Activated CD4-positive, alpha-beta T cell treated with anti-CD3 and anti-CD28 coated beads for 4 hours (primary cell): ENCODE measurements around the gene MPZL3.

Source experiments
- DNase-seq, 2 donors: peaks; one replicate each; pipeline ENCODE4 v3.0.0-alpha.2; 2020

MPZL3 gene

DNA sequence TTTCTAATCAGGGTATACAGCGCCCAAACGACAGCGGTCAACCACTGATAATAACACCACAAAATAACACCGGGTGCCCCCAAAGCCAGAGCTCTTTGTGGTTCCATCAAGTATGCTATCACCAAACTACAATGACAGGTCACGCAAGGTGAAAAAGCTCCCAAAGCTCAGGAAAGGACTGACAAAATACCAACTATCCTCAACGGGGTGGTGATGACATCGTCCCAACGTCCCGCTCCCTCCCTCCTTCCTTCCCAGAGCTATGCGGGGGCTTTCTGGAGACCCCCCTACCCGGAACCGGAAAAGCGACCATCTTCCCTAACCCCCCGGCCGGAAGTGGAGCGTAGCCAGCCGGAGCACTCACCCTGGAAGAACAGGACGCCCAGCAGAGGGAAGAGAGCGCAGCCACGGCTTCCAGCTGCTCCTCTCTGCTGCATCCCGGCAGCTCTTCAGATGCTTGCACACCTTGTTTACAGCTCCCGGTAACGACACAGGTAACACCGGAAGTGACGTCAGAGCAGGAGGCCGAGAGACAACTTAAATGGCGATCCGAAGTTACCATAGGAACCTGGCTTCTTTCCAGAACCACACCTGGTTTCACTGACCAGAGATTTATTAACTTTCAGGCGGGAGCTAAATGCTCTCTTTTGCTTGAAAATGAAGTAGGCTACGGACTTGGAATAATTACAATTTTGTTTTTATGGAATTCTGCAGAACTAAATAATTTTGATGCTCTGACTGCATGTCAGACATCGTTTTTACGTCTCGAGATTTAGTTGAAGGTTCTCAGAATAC lies at the start of gene MPZL3:
MPZL3 (minus strand) TSS at position 508 of the 795 bp plus-strand sequence; CDS start at position 437, 71 bp downstream.
- peak; percentile 87 to 88 for DNase-seq

DNA sequence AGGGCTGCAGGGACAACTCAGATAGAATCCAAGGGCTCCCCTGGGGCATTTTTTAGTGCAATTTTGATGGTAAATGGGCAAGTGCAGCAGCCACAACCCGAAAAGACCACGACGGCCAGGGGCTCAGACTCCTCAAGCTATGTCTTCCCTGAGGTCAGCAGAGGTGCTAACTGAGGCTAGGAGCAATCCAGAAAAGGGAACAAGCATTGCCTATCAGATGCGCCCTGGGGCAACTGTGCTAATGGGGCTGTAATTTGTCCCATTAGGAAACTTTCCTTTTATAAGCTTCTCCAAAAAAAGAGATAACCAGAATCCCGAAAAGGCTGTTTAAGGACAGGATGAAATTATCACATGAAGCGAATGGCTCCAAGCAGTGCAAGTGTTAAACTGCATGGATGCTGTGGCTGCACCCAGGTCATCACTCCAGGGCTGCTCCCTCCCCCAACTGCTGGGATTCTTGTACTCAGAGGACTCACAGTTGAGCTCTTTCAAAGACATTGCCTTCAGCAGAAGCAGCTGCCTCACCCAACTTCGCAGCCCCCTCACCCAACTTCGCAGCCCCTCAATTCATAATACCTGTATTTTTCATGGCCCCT lies 49.5 kb upstream of the MPZL3 start:
- DNase-seq, result no peak

DNA sequence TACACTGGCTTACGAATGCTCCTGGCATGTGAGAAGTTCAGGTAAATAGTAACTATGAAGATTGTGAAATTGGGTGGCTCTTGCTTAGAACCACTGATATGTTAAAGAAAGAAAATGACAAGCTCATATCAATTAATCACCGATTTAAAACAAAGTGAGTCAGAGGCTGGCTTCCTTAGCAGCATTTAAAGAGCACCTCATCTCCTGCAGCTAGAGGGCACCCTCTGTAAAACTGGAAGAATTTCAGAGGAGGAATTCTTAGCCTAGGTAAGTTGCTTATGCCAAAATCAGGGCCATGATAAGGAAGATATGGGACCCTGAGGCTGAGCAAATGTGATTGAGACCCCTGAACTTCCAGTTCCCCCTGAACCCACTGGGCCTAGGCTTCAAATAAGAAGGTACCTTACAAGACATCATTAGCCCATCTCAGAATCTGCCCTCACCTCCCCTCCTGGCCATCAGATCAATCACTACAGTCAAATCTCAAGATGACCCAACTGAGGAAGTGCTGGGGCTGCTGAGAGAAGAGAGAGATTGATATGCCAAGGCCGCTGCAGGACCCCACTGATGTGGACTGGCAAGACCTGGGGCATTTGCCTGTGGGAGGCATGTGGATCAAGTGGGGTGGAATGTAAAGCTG lies 43.8 kb upstream of the MPZL3 start:
- DNase-seq, result peak; percentile 54 to 71

DNA sequence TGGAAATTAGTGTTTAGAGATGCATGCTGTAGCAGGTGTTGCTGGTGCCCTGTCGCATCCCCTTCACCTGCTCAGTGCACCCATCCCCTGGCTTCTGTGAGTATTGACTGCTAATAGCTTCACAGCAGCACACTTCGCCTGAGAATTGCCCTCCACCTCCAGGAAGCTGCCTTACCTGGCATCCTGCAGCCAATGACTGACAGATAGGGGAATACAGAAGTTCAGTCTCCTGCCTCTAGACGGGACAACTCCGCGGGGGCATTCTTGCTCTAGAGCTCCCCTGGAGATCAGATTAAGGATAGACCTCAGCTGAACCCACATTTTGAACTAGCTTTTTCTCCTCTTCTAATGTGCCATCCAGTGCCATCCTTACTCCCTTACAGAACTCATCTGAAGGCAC lies 43.0 kb upstream of the MPZL3 start:
- no peak for DNase-seq

- DNase-seq, result no peak
Observed at GRCh38 chr11:118294053-118294452, 41.9 kb upstream of the MPZL3 start.

- no peak for DNase-seq
Observed at GRCh38 chr11:118291477-118292135, 39.4 kb upstream of the MPZL3 start.

DNA sequence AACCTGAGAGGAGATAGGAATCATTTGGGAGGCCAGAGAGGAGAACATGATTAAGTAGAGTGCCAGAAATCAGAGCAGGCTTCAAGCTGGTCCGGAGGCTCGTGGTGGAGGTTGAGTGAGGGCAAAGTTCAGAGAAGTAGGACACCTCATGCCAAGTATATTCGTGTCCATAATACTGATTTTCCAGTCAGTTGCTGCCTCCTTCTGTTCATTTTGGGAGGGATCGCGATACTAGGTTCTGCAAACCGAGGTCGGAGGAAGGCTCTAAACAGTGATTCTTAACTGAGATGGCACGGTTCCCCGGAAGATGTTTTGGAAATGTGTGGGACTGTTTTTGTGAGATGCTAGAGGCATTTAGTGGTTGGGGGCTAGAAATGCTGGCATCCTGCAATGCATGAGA lies 38.8 kb upstream of the MPZL3 start:
- DNase-seq, result peak; percentile 38 to 47

DNA sequence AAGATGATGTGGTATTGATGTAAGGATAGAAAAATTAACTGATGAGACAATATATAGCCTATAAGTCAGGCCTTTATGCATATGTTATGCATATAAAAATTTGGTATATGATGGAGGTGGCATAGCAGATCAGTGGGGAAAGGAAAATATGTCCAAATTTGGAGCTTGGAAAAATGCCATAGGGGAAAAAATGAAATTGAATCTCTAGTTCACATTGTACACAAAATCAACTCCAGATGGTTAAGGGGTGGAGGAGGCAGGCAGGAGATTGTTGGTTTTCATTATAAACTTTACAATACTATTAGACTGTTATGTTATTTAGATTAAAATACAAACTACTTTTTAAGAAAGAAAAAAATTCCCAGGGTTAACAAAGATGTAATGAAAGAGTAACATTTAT lies 37.2 kb upstream of the MPZL3 start:
- DNase-seq, result no peak

GRCh38 chr11:118287006-118287405 lies 34.8 kb upstream of the MPZL3 start:
- no peak for DNase-seq

GRCh38 chr11:118286545-118286944 lies 34.4 kb upstream of the MPZL3 start:
- DNase-seq, result no peak

DNA sequence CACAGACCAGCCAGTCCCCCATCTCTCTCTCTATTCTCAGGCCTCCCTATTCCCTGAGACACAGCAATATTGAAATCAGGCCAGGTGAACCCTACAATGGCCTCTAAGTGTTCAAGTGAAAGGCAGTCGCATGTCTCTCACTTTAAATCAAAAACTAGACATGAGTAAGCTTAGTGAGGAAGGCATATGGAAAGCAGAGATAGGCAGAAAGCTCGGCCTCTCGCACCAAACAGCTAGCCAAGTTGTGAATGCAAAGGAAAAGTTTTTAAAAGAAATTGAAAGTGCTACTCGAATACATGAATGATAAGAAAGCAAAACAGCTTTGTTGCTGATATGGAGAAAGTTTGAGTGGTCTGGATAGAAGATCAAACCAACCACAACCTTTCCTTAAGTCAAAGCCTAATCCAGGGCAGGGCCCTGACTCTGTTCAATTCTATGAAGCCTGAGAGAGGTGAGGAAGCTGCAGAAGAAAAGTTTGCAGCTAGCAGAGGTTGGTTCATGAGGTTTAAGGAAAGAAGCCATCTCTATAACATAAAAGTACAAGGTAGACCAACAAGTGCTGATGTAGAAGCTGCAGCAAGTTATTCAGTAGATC lies 31.7 kb upstream of the MPZL3 start:
- no peak for DNase-seq

GRCh38 chr11:118283037-118283636 lies 31.0 kb upstream of the MPZL3 start:
- no peak for DNase-seq

DNA sequence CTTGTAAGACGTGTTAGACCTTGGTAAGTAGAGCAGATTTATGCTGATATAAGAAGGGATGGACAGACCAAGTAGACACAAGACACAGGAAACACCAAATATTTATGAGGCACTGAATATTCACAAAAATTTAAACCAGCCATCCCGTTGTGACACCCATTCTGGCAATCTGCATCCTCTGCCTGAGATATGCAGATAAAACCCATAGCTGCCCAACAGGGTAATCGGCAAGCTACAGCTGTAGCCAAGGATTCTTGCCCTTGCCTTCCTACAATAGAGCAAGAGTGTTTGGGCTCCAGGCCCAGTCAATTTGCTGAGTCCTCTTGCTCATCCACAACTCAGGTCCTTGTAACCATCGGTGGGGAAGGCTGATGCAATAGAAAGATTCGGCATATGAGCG lies 30.4 kb upstream of the MPZL3 start:
- no peak for DNase-seq

GRCh38 chr11:118281284-118281683 lies 29.1 kb upstream of the MPZL3 start:
- no peak for DNase-seq

DNA sequence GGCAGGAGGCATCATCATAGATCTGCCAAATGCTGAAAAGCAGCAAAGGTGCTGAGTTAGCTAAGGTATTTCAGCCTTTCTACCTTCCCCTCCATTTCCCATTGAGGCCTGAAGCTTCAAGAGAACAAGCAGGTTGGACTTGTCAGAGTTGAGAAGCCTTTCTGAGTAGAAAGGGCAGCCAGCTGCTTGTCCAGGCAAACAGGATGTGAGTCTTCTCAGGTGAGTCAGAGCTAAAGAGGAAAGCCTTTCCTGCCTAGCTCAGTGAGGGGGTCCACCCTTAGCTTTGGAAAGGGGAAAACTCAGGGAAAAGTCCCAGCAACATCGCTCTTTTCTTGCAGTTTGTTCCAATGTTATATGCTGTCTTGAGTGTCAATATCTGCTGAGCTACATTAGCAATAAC lies 25.1 kb upstream of the MPZL3 start:
- no peak for DNase-seq

- DNase-seq, result no peak
Observed at GRCh38 chr11:118276422-118276821, 24.3 kb upstream of the MPZL3 start.

GRCh38 chr11:118275176-118275575 lies 23.0 kb upstream of the MPZL3 start:
- no peak for DNase-seq

DNA sequence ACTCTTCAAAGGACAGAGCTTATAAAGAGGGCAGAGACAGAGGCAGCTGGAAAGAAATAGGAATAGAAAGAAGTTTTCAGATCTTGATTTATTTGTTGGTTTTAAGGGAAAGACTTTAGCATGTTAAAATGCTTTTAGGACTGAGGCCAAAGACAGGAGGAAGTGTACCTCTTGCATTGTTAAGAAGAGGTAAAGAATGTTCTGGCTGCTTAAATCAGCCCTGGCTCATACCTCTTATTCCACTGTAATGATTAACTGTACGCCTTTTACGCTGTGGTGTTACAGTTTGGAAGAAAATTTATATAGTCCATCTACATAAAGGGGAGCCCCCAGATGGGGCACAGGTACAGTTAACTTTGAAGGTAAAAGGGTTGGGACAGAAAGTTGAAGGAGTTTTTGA lies 22.0 kb upstream of the MPZL3 start:
- DNase-seq, result no peak

GRCh38 chr11:118272001-118272400 lies 19.8 kb upstream of the MPZL3 start:
- no peak for DNase-seq

DNA sequence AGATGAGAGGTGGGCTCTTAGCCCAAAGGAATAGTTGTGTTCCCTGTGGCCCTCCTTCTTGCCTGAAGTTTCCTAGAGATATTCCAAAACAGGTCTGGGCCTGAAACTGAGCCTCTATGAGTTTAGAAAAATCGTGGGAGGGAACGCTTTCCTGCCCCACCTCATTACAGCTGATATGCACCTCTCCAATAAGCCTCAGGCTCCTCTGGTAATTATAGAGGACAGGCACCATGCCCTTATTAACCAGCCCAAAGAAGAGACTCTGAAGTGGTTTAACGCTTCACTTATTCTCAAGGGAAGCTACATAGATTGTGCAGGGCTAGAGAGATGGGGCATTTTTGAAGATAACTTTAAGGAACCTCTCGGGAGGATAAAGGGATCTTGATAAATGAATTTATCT lies 15.3 kb upstream of the MPZL3 start:
- DNase-seq, result no peak

GRCh38 chr11:118265954-118266353 lies 13.8 kb upstream of the MPZL3 start:
- DNase-seq, result no peak

DNA sequence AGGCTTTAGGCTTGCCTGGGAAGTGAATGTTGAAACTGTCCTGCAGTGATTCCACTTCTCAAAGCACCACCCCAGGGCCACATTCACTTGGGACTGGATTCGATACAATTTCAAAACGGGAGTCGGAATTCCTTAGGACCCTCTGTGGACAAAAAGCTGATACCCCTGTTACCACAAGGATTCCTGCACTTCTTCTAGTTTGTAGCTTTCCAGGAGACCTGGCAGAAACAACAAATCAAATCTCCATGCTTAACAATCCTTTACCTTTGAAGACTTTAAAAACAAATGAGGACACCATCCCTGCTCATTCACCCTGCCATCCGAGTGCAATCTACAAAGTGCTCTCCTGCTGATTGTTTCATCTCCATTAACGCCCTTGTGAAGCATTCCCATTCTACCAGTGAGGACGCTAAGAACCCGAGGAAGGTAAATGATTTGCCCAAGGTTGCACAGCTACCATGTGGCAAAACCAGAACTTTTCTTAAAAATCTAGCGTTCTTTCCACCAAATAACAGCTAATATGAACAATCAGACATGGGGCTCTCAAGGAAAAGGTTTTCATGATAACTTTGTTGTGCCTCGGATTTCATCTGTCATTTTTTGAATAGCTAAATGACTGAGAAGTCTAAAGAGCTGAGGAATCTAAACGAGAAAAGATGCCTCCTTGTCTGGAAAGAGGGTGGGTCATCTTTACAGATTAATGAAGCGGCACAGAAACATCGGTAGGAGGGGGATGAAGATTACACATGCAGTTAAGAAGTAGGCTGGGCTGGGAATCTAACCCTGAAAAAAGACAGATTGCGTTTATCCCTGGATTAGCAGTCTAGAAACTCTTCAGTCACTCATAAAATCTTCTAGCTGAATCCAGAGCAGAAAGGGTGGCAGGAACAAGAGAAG lies 12.7 kb upstream of the MPZL3 start:
- DNase-seq, result no peak
